ENCODE measurements around the gene RANBP10. TPM values are rescaled to one million over a fixed set of nuclear protein-coding genes. Genes with fewer than 3 reads are reported as not detected.

Gene RANBP10
- total and polyA plus RNA-seq, 2 of the 13 experiments (the other 11 are each of a cell fraction or from before 2014, with no cell fraction given) = 9.2 to 22.7 TPM

GRCh38 chr16:67806428-67807147 lies at the start of gene RANBP10, which contains the start of gene TSNAXIP1 (continued):
- TF ChIP-seq ZBTB38 (CRISPR knock-in tag; IDR thresholded peaks at IDR 0.05) = peak; percentile 31; the same call in 1 of the 2 replicates
- no peak for TF ChIP-seq ZSCAN20 (CRISPR knock-in tag; IDR thresholded peaks at IDR 0.05; ENCODE audit: borderline replicate concordance)
- TF ChIP-seq RFX1 (IDR thresholded peaks at IDR 0.05) = peak; percentile 99
- TF ChIP-seq, protein P1, sequence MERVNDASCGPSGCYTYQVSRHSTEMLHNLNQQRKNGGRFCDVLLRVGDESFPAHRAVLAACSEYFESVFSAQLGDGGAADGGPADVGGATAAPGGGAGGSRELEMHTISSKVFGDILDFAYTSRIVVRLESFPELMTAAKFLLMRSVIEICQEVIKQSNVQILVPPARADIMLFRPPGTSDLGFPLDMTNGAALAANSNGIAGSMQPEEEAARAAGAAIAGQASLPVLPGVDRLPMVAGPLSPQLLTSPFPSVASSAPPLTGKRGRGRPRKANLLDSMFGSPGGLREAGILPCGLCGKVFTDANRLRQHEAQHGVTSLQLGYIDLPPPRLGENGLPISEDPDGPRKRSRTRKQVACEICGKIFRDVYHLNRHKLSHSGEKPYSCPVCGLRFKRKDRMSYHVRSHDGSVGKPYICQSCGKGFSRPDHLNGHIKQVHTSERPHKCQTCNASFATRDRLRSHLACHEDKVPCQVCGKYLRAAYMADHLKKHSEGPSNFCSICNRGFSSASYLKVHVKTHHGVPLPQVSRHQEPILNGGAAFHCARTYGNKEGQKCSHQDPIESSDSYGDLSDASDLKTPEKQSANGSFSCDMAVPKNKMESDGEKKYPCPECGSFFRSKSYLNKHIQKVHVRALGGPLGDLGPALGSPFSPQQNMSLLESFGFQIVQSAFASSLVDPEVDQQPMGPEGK (CRISPR knock-in tag; IDR thresholded peaks at IDR 0.05) = peak; percentile 98
- no peak for TF ChIP-seq TRIM24 (CRISPR knock-in tag; IDR thresholded peaks at IDR 0.05)
- no peak for TF ChIP-seq CENPT (CRISPR knock-in tag; IDR thresholded peaks at IDR 0.05; ENCODE audit: low read depth)
- TF ChIP-seq MXD3 (CRISPR knock-in tag; IDR thresholded peaks at IDR 0.05) = peak; percentile 63
- TF ChIP-seq ZHX2 (IDR thresholded peaks at IDR 0.05; ENCODE audit: low read depth) = peak; percentile 34
- no peak for TF ChIP-seq ZHX2 (CRISPR knock-in tag; IDR thresholded peaks at IDR 0.05; ENCODE audit: borderline replicate concordance)
- TF ChIP-seq KLF16 (CRISPR knock-in tag; IDR thresholded peaks at IDR 0.05) = peak in 1 of 2 experiments; percentile 66; a peak in 2 of 4 replicates
- no peak; the same call in 1 of the 2 replicates for TF ChIP-seq MTA1 (CRISPR knock-in tag; IDR thresholded peaks at IDR 0.05; ENCODE audit: borderline replicate concordance)
- TF ChIP-seq NR2C2 (CRISPR knock-in tag; IDR thresholded peaks at IDR 0.05; ENCODE audit: borderline replicate concordance) = peak; percentile 94
- no peak for TF ChIP-seq CEBPZ (IDR thresholded peaks at IDR 0.05; ENCODE audit: low read length)

Data from HepG2 (cell line).